Liver (tissue), 9 donors: Measurements from ENCODE around the gene CXCL17. TPM values are rescaled to one million over a fixed set of nuclear protein-coding genes. Genes with fewer than 3 reads are reported as not detected.

Experiments
- DNase-seq: peaks from one replicate; pipeline ENCODE4 v3.0.0-alpha.2; 2017; ENCODE audit warnings: low spot score
- H3K27ac ChIP-seq, 2 donors: one replicate each; pipeline ENCODE4 v1.7.0; 2013; ENCODE audit warnings: inconsistent platforms in 2 of 2, low read length in 2 of 2, control low read depth in 1 of 2, low read depth in 1 of 2, mild to moderate bottlenecking in 1 of 2
- H3K27me3 ChIP-seq, 4 donors: one replicate each; pipeline versions ENCODE4 v1.6.1 to v1.7.0; 2013; ENCODE audit warnings: low read length in 3 of 4, inconsistent platforms in 1 of 4, mild to moderate bottlenecking in 1 of 4, moderate library complexity in 1 of 4; ENCODE audit not compliant: control insufficient read depth in 4 of 4, insufficient read depth in 4 of 4
- H3K36me3 ChIP-seq, 4 donors: one replicate each; pipeline versions ENCODE4 v1.6.1 to v1.7.0; 2013; ENCODE audit warnings: low read length in 3 of 4, mild to moderate bottlenecking in 3 of 4, low read depth in 1 of 4, moderate library complexity in 1 of 4; ENCODE audit not compliant: control insufficient read depth in 4 of 4, insufficient read depth in 3 of 4
- H3K4me1 ChIP-seq, 4 donors: one replicate each; pipeline versions ENCODE4 v1.6.1 to v1.7.0; 2013; ENCODE audit warnings: low read length in 3 of 4, mild to moderate bottlenecking in 3 of 4, moderate library complexity in 1 of 4; ENCODE audit not compliant: control insufficient read depth in 4 of 4, insufficient read depth in 4 of 4
- H3K4me3 ChIP-seq, 3 donors: one replicate each; pipeline versions ENCODE4 v1.6.1 to v1.7.0; 2013; ENCODE audit warnings: low read length in 3 of 3, control low read depth in 1 of 3, low read depth in 1 of 3, mild to moderate bottlenecking in 1 of 3
- H3K9ac ChIP-seq, 2 donors: one replicate each; pipeline ENCODE4 v1.7.0; 2013; ENCODE audit warnings: low read length in 2 of 2, mild to moderate bottlenecking in 2 of 2, moderate library complexity in 2 of 2, control low read depth in 1 of 2, low read depth in 1 of 2
- H3K9me3 ChIP-seq, 4 donors: one replicate each; pipeline versions ENCODE4 v1.6.1 to v1.7.0; 2013; ENCODE audit warnings: low read length in 3 of 4; ENCODE audit not compliant: control insufficient read depth in 4 of 4
- CTCF ChIP-seq: fragments of 150-350 bp; IDR thresholded peaks from 2 replicates; pipeline ENCODE4 v1.5.1; 2017; ENCODE audit warnings: improper control_type of control experiment, low read depth, low read length; ENCODE audit not compliant: missing input control
- EGR1 ChIP-seq, 2 donors: IDR thresholded peaks; 2 replicates each; pipeline ENCODE4 v1.6.1; 2016 to 2018; ENCODE audit warnings: antibody characterized with exemption in 2 of 2, low read depth in 2 of 2
- FOXA1 ChIP-seq: IDR thresholded peaks from 2 replicates; pipeline ENCODE4 v1.6.1; 2016; ENCODE audit warnings: antibody characterized with exemption
- FOXA2 ChIP-seq: IDR thresholded peaks from 2 replicates; pipeline ENCODE4 v1.6.1; 2016; ENCODE audit warnings: antibody characterized with exemption
- GABPA ChIP-seq, 2 donors: IDR thresholded peaks in 1 of 2; conservative IDR thresholded peaks in 1 of 2; 2 replicates each; pipeline ENCODE4 v1.6.1; 2016; ENCODE audit warnings: antibody characterized with exemption in 2 of 2, mild to moderate bottlenecking in 1 of 2, moderate library complexity in 1 of 2
- HNF4A ChIP-seq, 2 donors: conservative IDR thresholded peaks; 2 replicates each; pipeline ENCODE4 v1.6.1; 2016; ENCODE audit warnings: antibody characterized with exemption in 2 of 2, mild to moderate bottlenecking in 2 of 2
- HNF4G ChIP-seq: IDR thresholded peaks from 2 replicates; pipeline ENCODE4 v1.6.1; 2016; ENCODE audit warnings: antibody characterized with exemption
- JUND ChIP-seq, 2 donors: IDR thresholded peaks; 2 replicates each; pipeline ENCODE4 v1.6.1; 2016; ENCODE audit warnings: antibody characterized with exemption in 2 of 2
- MAX ChIP-seq: IDR thresholded peaks from 2 replicates; pipeline ENCODE4 v1.6.1; 2016; ENCODE audit warnings: antibody characterized with exemption
- RXRA ChIP-seq, 2 donors: IDR thresholded peaks; 2 replicates each; pipeline ENCODE4 v1.6.1; 2017 to 2018; ENCODE audit warnings: antibody characterized with exemption in 2 of 2, mild to moderate bottlenecking in 1 of 2
- TAF1 ChIP-seq: conservative IDR thresholded peaks from 2 replicates; pipeline ENCODE4 v1.6.1; 2016; ENCODE audit warnings: antibody characterized with exemption, mild to moderate bottlenecking
- YY1 ChIP-seq: IDR thresholded peaks from 2 replicates; pipeline ENCODE4 v1.6.1; 2016; ENCODE audit warnings: antibody characterized with exemption, mild to moderate bottlenecking
- WGBS: extraction: QIAGEN DNeasy Blood & Tissue Kit; methylation state at CpG from one replicate; pipeline ENCODE4 v1.1.7; 2013; 5-methylcytosine and 5-hydroxymethylcytosine counted together
- polyA plus RNA-seq, 2 donors: library from polyadenylated mRNA; stranded (reverse) in 1 of 2; unstranded in 1 of 2; fragments of 200-250 nt in 1 of 2; fragments of >200 nt in 1 of 2; fragmentation: Nextera tagmentation in 1 of 2; extraction: Ambion mirVana in 1 of 2; gene quantifications; one replicate each; pipeline versions ENCODE4 v1.2.1 to v1.2.3, GENCODE V29; 2013 to 2015
- total RNA-seq, 2 donors: library from RNA; depleted of rRNA; stranded (reverse); fragments of >200 nt; gene quantifications; one replicate each; pipeline ENCODE4 v1.2.3, GENCODE V29; 2014
- TF ChIP-seq, protein P1 (sequence below): IDR thresholded peaks from 2 replicates; pipeline ENCODE4 v1.6.1; 2016; ENCODE audit warnings: antibody characterized with exemption
- TF ChIP-seq, protein P2 (sequence below): IDR thresholded peaks from 2 replicates; pipeline ENCODE4 v1.6.1; 2016; ENCODE audit warnings: antibody characterized with exemption, mild to moderate bottlenecking
- donor health status: healthy.
- donor health status: healthy.
- donor health status: healthy.
- donor health status: healthy.
- donor health status: healthy.

The CXCL17 gene
- total and polyA plus RNA-seq, 4 donors, result 0.10 to 0.93 TPM; not detected in 2

DNA sequence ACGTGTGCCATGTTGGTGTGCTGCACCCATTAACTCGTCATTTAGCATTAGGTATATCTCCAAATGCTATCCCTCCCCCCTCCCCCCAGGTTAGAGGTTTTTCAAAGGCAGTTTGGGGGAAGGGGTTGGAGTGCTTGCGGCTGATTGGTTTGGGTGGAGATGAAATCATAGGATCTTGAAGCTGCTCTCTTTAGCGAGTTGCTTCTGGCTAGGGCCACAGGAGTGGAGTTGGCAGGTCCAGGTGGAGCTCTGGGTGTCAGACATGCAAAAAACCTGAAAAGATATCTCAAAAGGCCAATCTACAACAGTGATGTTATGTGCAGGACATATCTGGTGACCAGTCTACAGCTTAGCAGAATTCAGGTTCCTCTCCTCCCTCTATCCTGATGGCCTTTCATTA lies 32.6 kb upstream of the CXCL17 start:
- no peaks in the 10 kb centered on the region for H3K9me3 ChIP-seq
- WGBS, result 88% methylated on average over 4 of the region's 4 CpGs

DNA sequence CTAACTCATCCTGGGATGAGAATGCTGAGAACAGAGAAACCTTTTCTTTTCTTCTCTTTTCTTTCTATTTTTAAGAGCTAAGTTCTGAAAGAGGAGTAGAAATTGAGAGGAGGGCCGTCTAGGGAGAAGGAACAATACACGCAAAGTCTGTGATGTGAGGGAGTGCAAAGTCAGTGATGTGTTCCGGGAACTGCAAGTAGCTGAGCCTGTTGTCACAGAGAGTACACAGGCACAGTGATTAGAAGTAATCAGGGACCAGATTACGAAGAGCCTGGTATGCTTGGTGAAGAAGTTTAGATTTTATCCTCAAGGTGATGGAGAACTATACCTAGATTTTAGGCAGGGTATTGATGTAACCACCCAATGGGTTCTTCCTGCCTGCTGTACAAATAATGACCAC lies 32.0 kb upstream of the CXCL17 start:
- Histone ChIP-seq H3K36me3 (no peaks in the 10 kb centered on the region), H3K27me3 (no peaks in the 10 kb centered on the region), H3K27ac (no peak overlapping the region), H3K4me3 (no peak overlapping the region), H3K9ac (no peak overlapping the region), H3K4me1 (no peaks in the 10 kb centered on the region), H3K9me3 (no peaks in the 10 kb centered on the region)
- WGBS, result 87% methylated on average over 4 of the region's 4 CpGs
- no peak for DNase-seq
- TF ChIP-seq CTCF, result no peak
- no peak for TF ChIP-seq TAF1
- no peak for TF ChIP-seq FOXA1
- no peak for TF ChIP-seq RXRA (IDR thresholded peaks at IDR 0.05)
- TF ChIP-seq FOXA2, result no peak
- TF ChIP-seq, protein P1, sequence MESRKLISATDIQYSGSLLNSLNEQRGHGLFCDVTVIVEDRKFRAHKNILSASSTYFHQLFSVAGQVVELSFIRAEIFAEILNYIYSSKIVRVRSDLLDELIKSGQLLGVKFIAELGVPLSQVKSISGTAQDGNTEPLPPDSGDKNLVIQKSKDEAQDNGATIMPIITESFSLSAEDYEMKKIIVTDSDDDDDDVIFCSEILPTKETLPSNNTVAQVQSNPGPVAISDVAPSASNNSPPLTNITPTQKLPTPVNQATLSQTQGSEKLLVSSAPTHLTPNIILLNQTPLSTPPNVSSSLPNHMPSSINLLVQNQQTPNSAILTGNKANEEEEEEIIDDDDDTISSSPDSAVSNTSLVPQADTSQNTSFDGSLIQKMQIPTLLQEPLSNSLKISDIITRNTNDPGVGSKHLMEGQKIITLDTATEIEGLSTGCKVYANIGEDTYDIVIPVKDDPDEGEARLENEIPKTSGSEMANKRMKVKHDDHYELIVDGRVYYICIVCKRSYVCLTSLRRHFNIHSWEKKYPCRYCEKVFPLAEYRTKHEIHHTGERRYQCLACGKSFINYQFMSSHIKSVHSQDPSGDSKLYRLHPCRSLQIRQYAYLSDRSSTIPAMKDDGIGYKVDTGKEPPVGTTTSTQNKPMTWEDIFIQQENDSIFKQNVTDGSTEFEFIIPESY, result no peak
- no peak for TF ChIP-seq GABPA (IDR thresholded peaks at IDR 0.05 in 1 of 2, conservative IDR thresholded peaks at IDR 0.05 in 1 of 2)
- no peak for TF ChIP-seq EGR1 (IDR thresholded peaks at IDR 0.05; ENCODE audit: low read depth in 2 of 2)
- TF ChIP-seq, protein P2, sequence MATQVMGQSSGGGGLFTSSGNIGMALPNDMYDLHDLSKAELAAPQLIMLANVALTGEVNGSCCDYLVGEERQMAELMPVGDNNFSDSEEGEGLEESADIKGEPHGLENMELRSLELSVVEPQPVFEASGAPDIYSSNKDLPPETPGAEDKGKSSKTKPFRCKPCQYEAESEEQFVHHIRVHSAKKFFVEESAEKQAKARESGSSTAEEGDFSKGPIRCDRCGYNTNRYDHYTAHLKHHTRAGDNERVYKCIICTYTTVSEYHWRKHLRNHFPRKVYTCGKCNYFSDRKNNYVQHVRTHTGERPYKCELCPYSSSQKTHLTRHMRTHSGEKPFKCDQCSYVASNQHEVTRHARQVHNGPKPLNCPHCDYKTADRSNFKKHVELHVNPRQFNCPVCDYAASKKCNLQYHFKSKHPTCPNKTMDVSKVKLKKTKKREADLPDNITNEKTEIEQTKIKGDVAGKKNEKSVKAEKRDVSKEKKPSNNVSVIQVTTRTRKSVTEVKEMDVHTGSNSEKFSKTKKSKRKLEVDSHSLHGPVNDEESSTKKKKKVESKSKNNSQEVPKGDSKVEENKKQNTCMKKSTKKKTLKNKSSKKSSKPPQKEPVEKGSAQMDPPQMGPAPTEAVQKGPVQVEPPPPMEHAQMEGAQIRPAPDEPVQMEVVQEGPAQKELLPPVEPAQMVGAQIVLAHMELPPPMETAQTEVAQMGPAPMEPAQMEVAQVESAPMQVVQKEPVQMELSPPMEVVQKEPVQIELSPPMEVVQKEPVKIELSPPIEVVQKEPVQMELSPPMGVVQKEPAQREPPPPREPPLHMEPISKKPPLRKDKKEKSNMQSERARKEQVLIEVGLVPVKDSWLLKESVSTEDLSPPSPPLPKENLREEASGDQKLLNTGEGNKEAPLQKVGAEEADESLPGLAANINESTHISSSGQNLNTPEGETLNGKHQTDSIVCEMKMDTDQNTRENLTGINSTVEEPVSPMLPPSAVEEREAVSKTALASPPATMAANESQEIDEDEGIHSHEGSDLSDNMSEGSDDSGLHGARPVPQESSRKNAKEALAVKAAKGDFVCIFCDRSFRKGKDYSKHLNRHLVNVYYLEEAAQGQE, result no peak

More for the DNA sequence above, 32.6 kb upstream of the CXCL17 start:
- Histone ChIP-seq H3K27ac (no peak overlapping the region), H3K27me3 (no peaks in the 10 kb centered on the region), H3K4me1 (no peaks in the 10 kb centered on the region), H3K9ac (no peak overlapping the region), H3K36me3 (no peaks in the 10 kb centered on the region), H3K4me3 (no peak overlapping the region)
- no peak for TF ChIP-seq MAX
- TF ChIP-seq HNF4G, result no peak
- no peak for TF ChIP-seq CTCF
- TF ChIP-seq FOXA2, result no peak
- TF ChIP-seq FOXA1, result no peak
- no peak for TF ChIP-seq JUND (IDR thresholded peaks at IDR 0.05)
- no peak for TF ChIP-seq YY1
- TF ChIP-seq TAF1, result no peak
- no peak for TF ChIP-seq HNF4A (conservative IDR thresholded peaks at IDR 0.05)
- TF ChIP-seq, protein P2, result no peak
- no peak for DNase-seq
